ENCODE results near the gene SYNE2.

The SYNE2 gene

GRCh38 chr14:64190974-64191502, 338.2 kb downstream of the SYNE2 start:
- Histone ChIP-seq H3K27me3 (ENCODE audit: insufficient read depth, poor library complexity, severe bottlenecking) (no peaks in the 10 kb centered on the region), H3K27ac (replicated peaks) (no peak overlapping the region), H3K4me3 (replicated peaks; ENCODE audit: insufficient read depth, low read length) (no peak overlapping the region)
- no peak for DNase-seq (ENCODE audit: low read depth in 1 of 2, low spot score in 1 of 2)
- TF ChIP-seq GABPA (IDR thresholded peaks at IDR 0.05; ENCODE audit: low read depth), result no peak
- TF ChIP-seq SPI1 (IDR thresholded peaks at IDR 0.05; ENCODE audit: borderline replicate concordance, low read depth), result no peak
- TF ChIP-seq, protein P1, sequence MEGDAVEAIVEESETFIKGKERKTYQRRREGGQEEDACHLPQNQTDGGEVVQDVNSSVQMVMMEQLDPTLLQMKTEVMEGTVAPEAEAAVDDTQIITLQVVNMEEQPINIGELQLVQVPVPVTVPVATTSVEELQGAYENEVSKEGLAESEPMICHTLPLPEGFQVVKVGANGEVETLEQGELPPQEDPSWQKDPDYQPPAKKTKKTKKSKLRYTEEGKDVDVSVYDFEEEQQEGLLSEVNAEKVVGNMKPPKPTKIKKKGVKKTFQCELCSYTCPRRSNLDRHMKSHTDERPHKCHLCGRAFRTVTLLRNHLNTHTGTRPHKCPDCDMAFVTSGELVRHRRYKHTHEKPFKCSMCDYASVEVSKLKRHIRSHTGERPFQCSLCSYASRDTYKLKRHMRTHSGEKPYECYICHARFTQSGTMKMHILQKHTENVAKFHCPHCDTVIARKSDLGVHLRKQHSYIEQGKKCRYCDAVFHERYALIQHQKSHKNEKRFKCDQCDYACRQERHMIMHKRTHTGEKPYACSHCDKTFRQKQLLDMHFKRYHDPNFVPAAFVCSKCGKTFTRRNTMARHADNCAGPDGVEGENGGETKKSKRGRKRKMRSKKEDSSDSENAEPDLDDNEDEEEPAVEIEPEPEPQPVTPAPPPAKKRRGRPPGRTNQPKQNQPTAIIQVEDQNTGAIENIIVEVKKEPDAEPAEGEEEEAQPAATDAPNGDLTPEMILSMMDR (IDR thresholded peaks at IDR 0.05; ENCODE audit: insufficient read depth, low read length), result no peak
- no peak for TF ChIP-seq REST (IDR thresholded peaks at IDR 0.05; ENCODE audit: insufficient replicate concordance, low read depth)
- TF ChIP-seq POLR2AphosphoS5 (IDR thresholded peaks at IDR 0.05; ENCODE audit: low read depth), result no peak

DNA sequence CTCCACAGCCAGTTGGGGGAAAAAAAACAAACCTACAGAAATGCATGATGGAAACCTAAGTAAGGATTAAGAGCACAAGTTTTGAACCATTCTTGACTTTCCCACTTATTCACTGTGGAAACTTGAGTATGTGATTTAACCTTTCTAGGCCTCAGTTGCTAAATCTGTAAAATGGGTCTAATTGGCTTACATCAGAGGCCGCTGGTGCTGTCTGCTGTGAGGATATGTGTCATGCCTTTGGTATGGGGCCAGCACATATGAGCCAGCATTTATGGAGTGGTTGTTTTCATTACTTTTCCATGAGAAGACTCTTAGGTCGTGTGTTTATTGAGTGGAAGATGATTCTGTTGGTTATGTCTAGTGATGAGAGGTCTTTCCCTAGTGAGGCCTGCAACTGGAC, 339.0 kb downstream of the SYNE2 start:
- Histone ChIP-seq H3K27me3 (ENCODE audit: insufficient read depth, poor library complexity, severe bottlenecking) (no peaks in the 10 kb centered on the region), H3K4me3 (replicated peaks; ENCODE audit: insufficient read depth, low read length) (no peak overlapping the region), H3K27ac (replicated peaks) (no peak overlapping the region)
- TF ChIP-seq REST (IDR thresholded peaks at IDR 0.05; ENCODE audit: insufficient replicate concordance, low read depth) (no peak), SPI1 (IDR thresholded peaks at IDR 0.05; ENCODE audit: borderline replicate concordance, low read depth) (no peak), GABPA (IDR thresholded peaks at IDR 0.05; ENCODE audit: low read depth) (no peak), POLR2AphosphoS5 (IDR thresholded peaks at IDR 0.05; ENCODE audit: low read depth) (no peak)
- TF ChIP-seq, protein P1 (IDR thresholded peaks at IDR 0.05; ENCODE audit: insufficient read depth, low read length), result no peak
- DNase-seq (ENCODE audit: low read depth in 1 of 2, low spot score in 1 of 2), result no peak

GRCh38 chr14:64193821-64194220, 341.0 kb downstream of the SYNE2 start:
- H3K27me3 ChIP-seq (ENCODE audit: insufficient read depth, poor library complexity, severe bottlenecking), result no peaks in the 10 kb centered on the region
- H3K27ac ChIP-seq (replicated peaks), result no peak overlapping the region
- no peak overlapping the region for H3K4me3 ChIP-seq (replicated peaks; ENCODE audit: insufficient read depth, low read length)
- no peak for DNase-seq (ENCODE audit: low read depth in 1 of 2, low spot score in 1 of 2)
- TF ChIP-seq SPI1 (IDR thresholded peaks at IDR 0.05; ENCODE audit: borderline replicate concordance, low read depth) (no peak), POLR2AphosphoS5 (IDR thresholded peaks at IDR 0.05; ENCODE audit: low read depth) (no peak), GABPA (IDR thresholded peaks at IDR 0.05; ENCODE audit: low read depth) (no peak), REST (IDR thresholded peaks at IDR 0.05; ENCODE audit: insufficient replicate concordance, low read depth) (no peak)
- TF ChIP-seq, protein P1 (IDR thresholded peaks at IDR 0.05; ENCODE audit: insufficient read depth, low read length), result no peak

All from HL-60 (cell line).